ENCODE data around the gene PDZD2.
A peak's percentile ranks its signal among the peaks of the same experiment; 100 is the strongest.

PDZD2 gene

GRCh38 chr5:31639481-31640411 lies 815 bp downstream of the PDZD2 start:
- H3K27ac ChIP-seq (ENCODE audit: low read depth, low read length) = no peak overlapping the region
- peak overlapping the region; percentile 50 to 58 for H3K4me3 ChIP-seq (ENCODE audit: low read depth in 1 of 2, low read length in 2 of 2)
- no peaks in the 10 kb centered on the region for H3K9me3 ChIP-seq (ENCODE audit: low read length)
- no peaks in the 10 kb centered on the region for H3K36me3 ChIP-seq (ENCODE audit: insufficient read depth, low read length)
- H3K4me1 ChIP-seq (ENCODE audit: insufficient read depth, low read length) = peaks cover 7% of the 10 kb centered on the region
- no peaks in the 10 kb centered on the region for H3K27me3 ChIP-seq (ENCODE audit: control insufficient read depth in 1 of 2, insufficient read depth in 2 of 2, low read length in 2 of 2)
- no peak overlapping the region for H3K9ac ChIP-seq (ENCODE audit: low read length)

GRCh38 chr5:31640573-31640972 lies 1.6 kb downstream of the PDZD2 start:
- Histone ChIP-seq H3K27ac (ENCODE audit: low read depth, low read length) (no peak overlapping the region), H3K27me3 (ENCODE audit: control insufficient read depth in 1 of 2, insufficient read depth in 2 of 2, low read length in 2 of 2) (no peaks in the 10 kb centered on the region), H3K4me3 (ENCODE audit: low read depth in 1 of 2, low read length in 2 of 2) (no peak overlapping the region), H3K9me3 (ENCODE audit: low read length) (no peaks in the 10 kb centered on the region), H3K36me3 (ENCODE audit: insufficient read depth, low read length) (no peaks in the 10 kb centered on the region), H3K9ac (ENCODE audit: low read length) (no peak overlapping the region), H3K4me1 (ENCODE audit: insufficient read depth, low read length) (peaks cover 7% of the 10 kb centered on the region)

- Histone ChIP-seq H3K9ac (ENCODE audit: low read length) (no peak overlapping the region), H3K4me1 (ENCODE audit: insufficient read depth, low read length) (peaks cover 7% of the 10 kb centered on the region), H3K27me3 (ENCODE audit: control insufficient read depth in 1 of 2, insufficient read depth in 2 of 2, low read length in 2 of 2) (no peaks in the 10 kb centered on the region), H3K36me3 (ENCODE audit: insufficient read depth, low read length) (no peaks in the 10 kb centered on the region), H3K4me3 (ENCODE audit: low read depth in 1 of 2, low read length in 2 of 2) (no peak overlapping the region), H3K27ac (ENCODE audit: low read depth, low read length) (no peak overlapping the region), H3K9me3 (ENCODE audit: low read length) (no peaks in the 10 kb centered on the region)
Observed at GRCh38 chr5:31641059-31641458, 2.1 kb downstream of the PDZD2 start.

- H3K4me3 ChIP-seq (ENCODE audit: low read depth in 1 of 2, low read length in 2 of 2) = no peak overlapping the region
- no peaks in the 10 kb centered on the region for H3K36me3 ChIP-seq (ENCODE audit: insufficient read depth, low read length)
- H3K27ac ChIP-seq (ENCODE audit: low read depth, low read length) = no peak overlapping the region
- H3K9me3 ChIP-seq (ENCODE audit: low read length) = no peaks in the 10 kb centered on the region
- no peak overlapping the region for H3K9ac ChIP-seq (ENCODE audit: low read length)
- H3K4me1 ChIP-seq (ENCODE audit: insufficient read depth, low read length) = peaks cover 7% of the 10 kb centered on the region
- no peaks in the 10 kb centered on the region for H3K27me3 ChIP-seq (ENCODE audit: control insufficient read depth in 1 of 2, insufficient read depth in 2 of 2, low read length in 2 of 2)
Observed at GRCh38 chr5:31641575-31641974, 2.6 kb downstream of the PDZD2 start.

GRCh38 chr5:31645420-31646081 lies 6.6 kb downstream of the PDZD2 start:
- no peaks in the 10 kb centered on the region for H3K27me3 ChIP-seq (ENCODE audit: control insufficient read depth in 1 of 2, insufficient read depth in 2 of 2, low read length in 2 of 2)
- H3K9me3 ChIP-seq (ENCODE audit: low read length) = no peaks in the 10 kb centered on the region
- no peaks in the 10 kb centered on the region for H3K4me1 ChIP-seq (ENCODE audit: insufficient read depth, low read length)
- H3K27ac ChIP-seq (ENCODE audit: low read depth, low read length) = no peak overlapping the region
- H3K36me3 ChIP-seq (ENCODE audit: insufficient read depth, low read length) = no peaks in the 10 kb centered on the region
- H3K4me3 ChIP-seq (ENCODE audit: low read depth in 1 of 2, low read length in 2 of 2) = no peak overlapping the region
- H3K9ac ChIP-seq (ENCODE audit: low read length) = no peak overlapping the region

GRCh38 chr5:31648326-31648725 lies 9.4 kb downstream of the PDZD2 start:
- Histone ChIP-seq H3K4me3 (ENCODE audit: low read depth in 1 of 2, low read length in 2 of 2) (no peak overlapping the region), H3K4me1 (ENCODE audit: insufficient read depth, low read length) (no peaks in the 10 kb centered on the region), H3K9me3 (ENCODE audit: low read length) (no peaks in the 10 kb centered on the region), H3K27me3 (ENCODE audit: control insufficient read depth in 1 of 2, insufficient read depth in 2 of 2, low read length in 2 of 2) (no peaks in the 10 kb centered on the region), H3K27ac (ENCODE audit: low read depth, low read length) (no peak overlapping the region), H3K9ac (ENCODE audit: low read length) (no peak overlapping the region), H3K36me3 (ENCODE audit: insufficient read depth, low read length) (no peaks in the 10 kb centered on the region)

- Histone ChIP-seq H3K4me1 (ENCODE audit: insufficient read depth, low read length) (no peaks in the 10 kb centered on the region), H3K27me3 (ENCODE audit: control insufficient read depth in 1 of 2, insufficient read depth in 2 of 2, low read length in 2 of 2) (no peaks in the 10 kb centered on the region)
Observed at GRCh38 chr5:31651241-31651640, 12.3 kb downstream of the PDZD2 start.

GRCh38 chr5:31655491-31655890 lies 16.6 kb downstream of the PDZD2 start:
- no peak overlapping the region for H3K4me3 ChIP-seq (ENCODE audit: low read depth in 1 of 2, low read length in 2 of 2)
- H3K27ac ChIP-seq (ENCODE audit: low read depth, low read length) = no peak overlapping the region
- H3K9ac ChIP-seq (ENCODE audit: low read length) = no peak overlapping the region
- H3K9me3 ChIP-seq (ENCODE audit: low read length) = no peaks in the 10 kb centered on the region
- H3K4me1 ChIP-seq (ENCODE audit: insufficient read depth, low read length) = no peaks in the 10 kb centered on the region
- no peaks in the 10 kb centered on the region for H3K36me3 ChIP-seq (ENCODE audit: insufficient read depth, low read length)
- H3K27me3 ChIP-seq (ENCODE audit: control insufficient read depth in 1 of 2, insufficient read depth in 2 of 2, low read length in 2 of 2) = no peaks in the 10 kb centered on the region

More at GRCh38 chr5:31651241-31651640, 12.3 kb downstream of the PDZD2 start:
- H3K9me3 ChIP-seq (ENCODE audit: low read length) = no peaks in the 10 kb centered on the region
- no peaks in the 10 kb centered on the region for H3K36me3 ChIP-seq (ENCODE audit: insufficient read depth, low read length)
- H3K9ac ChIP-seq (ENCODE audit: low read length) = no peak overlapping the region
- H3K27ac ChIP-seq (ENCODE audit: low read depth, low read length) = no peak overlapping the region
- H3K4me3 ChIP-seq (ENCODE audit: low read depth in 1 of 2, low read length in 2 of 2) = no peak overlapping the region

- Histone ChIP-seq H3K4me3 (ENCODE audit: low read depth in 1 of 2, low read length in 2 of 2) (no peak overlapping the region), H3K27me3 (ENCODE audit: control insufficient read depth in 1 of 2, insufficient read depth in 2 of 2, low read length in 2 of 2) (no peaks in the 10 kb centered on the region), H3K27ac (ENCODE audit: low read depth, low read length) (no peak overlapping the region), H3K9ac (ENCODE audit: low read length) (no peak overlapping the region), H3K9me3 (ENCODE audit: low read length) (no peaks in the 10 kb centered on the region), H3K36me3 (ENCODE audit: insufficient read depth, low read length) (no peaks in the 10 kb centered on the region), H3K4me1 (ENCODE audit: insufficient read depth, low read length) (no peaks in the 10 kb centered on the region)
Observed at GRCh38 chr5:31656806-31657205, 17.9 kb downstream of the PDZD2 start.

GRCh38 chr5:31657315-31657979 lies 18.5 kb downstream of the PDZD2 start:
- Histone ChIP-seq H3K9me3 (ENCODE audit: low read length) (no peaks in the 10 kb centered on the region), H3K27me3 (ENCODE audit: control insufficient read depth in 1 of 2, insufficient read depth in 2 of 2, low read length in 2 of 2) (no peaks in the 10 kb centered on the region), H3K36me3 (ENCODE audit: insufficient read depth, low read length) (no peaks in the 10 kb centered on the region), H3K27ac (ENCODE audit: low read depth, low read length) (no peak overlapping the region), H3K9ac (ENCODE audit: low read length) (no peak overlapping the region), H3K4me3 (ENCODE audit: low read depth in 1 of 2, low read length in 2 of 2) (no peak overlapping the region), H3K4me1 (ENCODE audit: insufficient read depth, low read length) (no peaks in the 10 kb centered on the region)

- Histone ChIP-seq H3K27ac (ENCODE audit: low read depth, low read length) (no peak overlapping the region), H3K36me3 (ENCODE audit: insufficient read depth, low read length) (no peaks in the 10 kb centered on the region), H3K4me3 (ENCODE audit: low read depth in 1 of 2, low read length in 2 of 2) (no peak overlapping the region), H3K4me1 (ENCODE audit: insufficient read depth, low read length) (no peaks in the 10 kb centered on the region), H3K9me3 (ENCODE audit: low read length) (no peaks in the 10 kb centered on the region), H3K9ac (ENCODE audit: low read length) (no peak overlapping the region), H3K27me3 (ENCODE audit: control insufficient read depth in 1 of 2, insufficient read depth in 2 of 2, low read length in 2 of 2) (no peaks in the 10 kb centered on the region)
Observed at GRCh38 chr5:31661257-31661656, 22.3 kb downstream of the PDZD2 start.

All from muscle layer of colon (tissue), 2 donors.